Peyer's patch (tissue), 4 donors: ENCODE measurements around the gene HTR1B.

Source experiments
- POLR2A ChIP-seq, 2 donors: fragments of 450-650 bp; IDR thresholded peaks; one replicate each; pipeline ENCODE4 v1.5.1; 2017; ENCODE audit warnings: antibody characterized with exemption in 2 of 2, mild to moderate bottlenecking in 2 of 2, moderate library complexity in 2 of 2
- TF ChIP-seq, protein P1 (sequence below), 6 experiments: fragments of 450-650 bp in 4 of 6; fragments of 200-600 bp in 2 of 6; sonication (generic) in 1 of 6; IDR thresholded peaks; one replicate each; pipeline ENCODE4 v1.5.1; 2017 to 2019; ENCODE audit warnings: antibody characterized with exemption in 6 of 6, mild to moderate bottlenecking in 3 of 6, moderate library complexity in 1 of 6

DNA sequence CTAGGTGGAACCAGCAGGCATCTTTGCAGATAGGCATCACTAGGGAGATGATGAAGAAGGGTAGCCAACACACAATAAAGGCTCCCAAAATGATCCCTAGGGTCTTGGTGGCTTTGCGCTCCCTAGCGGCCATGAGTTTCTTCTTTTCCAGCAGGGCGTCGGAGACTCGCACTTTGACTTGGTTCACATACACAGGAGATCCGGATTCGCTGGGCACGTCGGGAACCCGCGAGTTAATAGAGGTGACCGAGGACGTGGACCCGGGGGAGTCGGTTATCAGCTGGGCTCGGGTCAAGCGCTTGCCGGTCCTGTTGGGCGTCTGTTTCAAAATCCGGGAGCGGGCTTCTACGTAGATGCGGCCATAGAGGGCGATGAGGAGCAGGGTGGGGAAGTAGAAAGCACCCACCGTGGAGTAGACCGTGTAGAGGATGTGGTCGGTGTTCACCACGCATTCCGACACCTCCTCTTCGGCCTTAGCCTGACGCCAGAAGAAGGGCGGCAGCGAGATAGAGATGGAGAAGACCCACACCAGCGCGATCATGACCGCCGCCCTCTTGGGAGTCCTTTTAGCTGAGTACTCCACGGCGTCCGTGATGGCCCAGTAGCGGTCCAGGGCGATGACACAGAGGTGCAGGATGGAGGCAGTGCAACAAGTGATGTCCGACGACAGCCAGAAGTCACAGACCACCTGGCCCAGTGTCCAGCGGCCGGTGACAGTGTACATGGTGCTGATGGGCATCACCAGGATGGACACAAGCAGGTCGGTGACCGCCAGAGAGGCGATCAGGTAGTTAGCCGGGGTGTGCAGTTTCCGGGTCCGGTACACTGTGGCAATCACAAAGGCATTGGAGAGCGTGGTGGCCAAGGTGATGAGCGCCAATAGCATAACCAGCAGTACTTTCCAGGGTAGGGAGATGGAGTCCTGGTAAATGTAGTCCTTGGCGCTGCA lies 658 bp downstream of the HTR1B start:
- TF ChIP-seq, protein P1, sequence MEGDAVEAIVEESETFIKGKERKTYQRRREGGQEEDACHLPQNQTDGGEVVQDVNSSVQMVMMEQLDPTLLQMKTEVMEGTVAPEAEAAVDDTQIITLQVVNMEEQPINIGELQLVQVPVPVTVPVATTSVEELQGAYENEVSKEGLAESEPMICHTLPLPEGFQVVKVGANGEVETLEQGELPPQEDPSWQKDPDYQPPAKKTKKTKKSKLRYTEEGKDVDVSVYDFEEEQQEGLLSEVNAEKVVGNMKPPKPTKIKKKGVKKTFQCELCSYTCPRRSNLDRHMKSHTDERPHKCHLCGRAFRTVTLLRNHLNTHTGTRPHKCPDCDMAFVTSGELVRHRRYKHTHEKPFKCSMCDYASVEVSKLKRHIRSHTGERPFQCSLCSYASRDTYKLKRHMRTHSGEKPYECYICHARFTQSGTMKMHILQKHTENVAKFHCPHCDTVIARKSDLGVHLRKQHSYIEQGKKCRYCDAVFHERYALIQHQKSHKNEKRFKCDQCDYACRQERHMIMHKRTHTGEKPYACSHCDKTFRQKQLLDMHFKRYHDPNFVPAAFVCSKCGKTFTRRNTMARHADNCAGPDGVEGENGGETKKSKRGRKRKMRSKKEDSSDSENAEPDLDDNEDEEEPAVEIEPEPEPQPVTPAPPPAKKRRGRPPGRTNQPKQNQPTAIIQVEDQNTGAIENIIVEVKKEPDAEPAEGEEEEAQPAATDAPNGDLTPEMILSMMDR (IDR thresholded peaks at IDR 0.05): no peak
- TF ChIP-seq POLR2A (IDR thresholded peaks at IDR 0.05): no peak
